HepG2 (cell line): ENCODE data around the gene AKAP9.

Experiments used
- CEBPG ChIP-seq: IDR thresholded peaks from 2 replicates; pipeline ENCODE4 v1.6.1; 2016
- CTCF ChIP-seq: sonication (generic); formaldehyde crosslinking; IDR thresholded peaks from 2 replicates; pipeline ENCODE4 v1.5.0; 2020; ENCODE audit warnings: mild to moderate bottlenecking, missing genetic modification reagents, moderate library complexity
- HDAC6 ChIP-seq: fragments of 200-600 bp; sonication (generic); IDR thresholded peaks from 2 replicates; pipeline ENCODE4 v1.7.0; 2017; ENCODE audit warnings: mild to moderate bottlenecking, antibody characterized with exemption, low read length, low read depth
- HNF1A ChIP-seq, 2 experiments: sonication (generic) in 1 of 2; formaldehyde crosslinking in 1 of 2; IDR thresholded peaks; 2 replicates each; pipeline versions ENCODE4 v1.4.0 to v1.6.1; 2016 to 2020; ENCODE audit warnings: borderline replicate concordance in 1 of 2, low read depth in 1 of 2, mild to moderate bottlenecking in 1 of 2, missing genetic modification reagents in 1 of 2
- MXD4 ChIP-seq: IDR thresholded peaks from 2 replicates; pipeline ENCODE4 v1.6.1; 2016; ENCODE audit warnings: mild to moderate bottlenecking, missing biosample characterization, missing genetic modification reagents
- PHF21A ChIP-seq: sonication (generic); formaldehyde crosslinking; IDR thresholded peaks from 2 replicates; pipeline ENCODE4 v1.5.0; 2020; ENCODE audit warnings: mild to moderate bottlenecking, missing genetic modification reagents
- POLR2A ChIP-seq, 2 experiments: IDR thresholded peaks; 2 replicates each; pipeline ENCODE4 v1.6.1; 2011; ENCODE audit warnings: low read depth in 2 of 2, low read length in 2 of 2, mild to moderate bottlenecking in 1 of 2, moderate library complexity in 1 of 2; ENCODE audit not compliant: insufficient read depth in 1 of 2
- SMAD9 ChIP-seq: sonication (generic); formaldehyde crosslinking; IDR thresholded peaks from 2 replicates; pipeline ENCODE4 v1.5.1; 2020; ENCODE audit warnings: mild to moderate bottlenecking, missing genetic modification reagents
- SP5 ChIP-seq: IDR thresholded peaks from 2 replicates; pipeline ENCODE4 v1.6.1; 2016; ENCODE audit warnings: low read depth, borderline replicate concordance
- ZNF670 ChIP-seq: sonication (generic); formaldehyde crosslinking; IDR thresholded peaks from 2 replicates; pipeline ENCODE4 v1.8.0; 2022; ENCODE audit warnings: mild to moderate bottlenecking, missing genetic modification reagents, borderline replicate concordance
- ZNF792 ChIP-seq: IDR thresholded peaks from 2 replicates; pipeline ENCODE4 v1.6.1; 2016

- TF ChIP-seq CEBPG (CRISPR knock-in tag) = 0 out of 2 replicates have a peak, but pooled peaks have one; percentile 17
- TF ChIP-seq CTCF (CRISPR knock-in tag) = no peak
- TF ChIP-seq PHF21A (CRISPR knock-in tag) = no peak; the same call in 1 of the 2 replicates
- TF ChIP-seq HNF1A (IDR thresholded peaks at IDR 0.05; ENCODE audit: low read depth) = no peak
- TF ChIP-seq HNF1A (CRISPR knock-in tag; IDR thresholded peaks at IDR 0.05; ENCODE audit: borderline replicate concordance) = no peak
- TF ChIP-seq HDAC6 = no peak
- no peak for TF ChIP-seq SMAD9
- TF ChIP-seq ZNF792 = no peak
- TF ChIP-seq MXD4 = no peak
- no peak for TF ChIP-seq POLR2A (IDR thresholded peaks at IDR 0.05; ENCODE audit: insufficient read depth in 1 of 2, low read depth in 2 of 2, low read length in 2 of 2)
- TF ChIP-seq ZNF670 (CRISPR knock-in tag) = no peak
- TF ChIP-seq SP5 (CRISPR knock-in tag) = no peak
Measured at GRCh38 chr7:92133133-92133736, 192.6 kb downstream of the AKAP9 start.
